ENCODE measurements around the gene ADAMTS13.

Gene ADAMTS13

DNA sequence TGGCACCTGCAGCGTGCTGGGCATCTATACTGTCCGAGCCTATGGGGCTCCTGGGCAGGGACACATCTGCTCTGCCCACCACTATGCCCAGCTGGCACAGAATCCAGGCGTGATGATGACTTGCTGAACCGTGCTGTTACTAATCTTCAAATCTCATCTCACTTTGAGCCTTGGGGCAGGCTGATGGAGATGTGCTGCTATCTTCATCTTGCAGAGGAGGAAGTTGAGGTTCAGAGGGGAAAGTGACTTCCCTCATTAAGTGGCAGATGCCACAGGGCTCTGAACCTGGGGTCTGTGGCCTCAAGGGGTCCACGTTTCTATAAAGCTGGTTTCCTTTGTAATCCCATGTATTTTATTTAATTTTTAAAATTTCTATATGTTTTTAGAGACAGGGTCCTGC, 52.0 kb downstream of the ADAMTS13 start:
- Histone ChIP-seq H3K4me1 (ENCODE audit: low read depth, poor library complexity, severe bottlenecking) (no peaks in the 10 kb centered on the region), H3K36me3 (ENCODE audit: insufficient read depth) (no peaks in the 10 kb centered on the region), H4K20me1 (ENCODE audit: insufficient read depth) (no peaks in the 10 kb centered on the region), H2AFZ (ENCODE audit: low read depth) (no peak overlapping the region), H3K9ac (no peak overlapping the region), H3K79me2 (ENCODE audit: insufficient read depth, low read depth) (no peaks in the 10 kb centered on the region), H3K4me3 (IDR thresholded peaks at IDR 0.05; ENCODE audit: insufficient read depth, low read depth, low read length) (no peak overlapping the region), H3K27ac (no peak overlapping the region), H3K4me2 (no peak overlapping the region), H3K27me3 (ENCODE audit: insufficient read depth, low read depth) (peaks cover 55% of the 10 kb centered on the region)
- TF ChIP-seq, protein P1, sequence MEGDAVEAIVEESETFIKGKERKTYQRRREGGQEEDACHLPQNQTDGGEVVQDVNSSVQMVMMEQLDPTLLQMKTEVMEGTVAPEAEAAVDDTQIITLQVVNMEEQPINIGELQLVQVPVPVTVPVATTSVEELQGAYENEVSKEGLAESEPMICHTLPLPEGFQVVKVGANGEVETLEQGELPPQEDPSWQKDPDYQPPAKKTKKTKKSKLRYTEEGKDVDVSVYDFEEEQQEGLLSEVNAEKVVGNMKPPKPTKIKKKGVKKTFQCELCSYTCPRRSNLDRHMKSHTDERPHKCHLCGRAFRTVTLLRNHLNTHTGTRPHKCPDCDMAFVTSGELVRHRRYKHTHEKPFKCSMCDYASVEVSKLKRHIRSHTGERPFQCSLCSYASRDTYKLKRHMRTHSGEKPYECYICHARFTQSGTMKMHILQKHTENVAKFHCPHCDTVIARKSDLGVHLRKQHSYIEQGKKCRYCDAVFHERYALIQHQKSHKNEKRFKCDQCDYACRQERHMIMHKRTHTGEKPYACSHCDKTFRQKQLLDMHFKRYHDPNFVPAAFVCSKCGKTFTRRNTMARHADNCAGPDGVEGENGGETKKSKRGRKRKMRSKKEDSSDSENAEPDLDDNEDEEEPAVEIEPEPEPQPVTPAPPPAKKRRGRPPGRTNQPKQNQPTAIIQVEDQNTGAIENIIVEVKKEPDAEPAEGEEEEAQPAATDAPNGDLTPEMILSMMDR (conservative IDR thresholded peaks at IDR 0.05; ENCODE audit: low read depth, low read length): no peak

DNA sequence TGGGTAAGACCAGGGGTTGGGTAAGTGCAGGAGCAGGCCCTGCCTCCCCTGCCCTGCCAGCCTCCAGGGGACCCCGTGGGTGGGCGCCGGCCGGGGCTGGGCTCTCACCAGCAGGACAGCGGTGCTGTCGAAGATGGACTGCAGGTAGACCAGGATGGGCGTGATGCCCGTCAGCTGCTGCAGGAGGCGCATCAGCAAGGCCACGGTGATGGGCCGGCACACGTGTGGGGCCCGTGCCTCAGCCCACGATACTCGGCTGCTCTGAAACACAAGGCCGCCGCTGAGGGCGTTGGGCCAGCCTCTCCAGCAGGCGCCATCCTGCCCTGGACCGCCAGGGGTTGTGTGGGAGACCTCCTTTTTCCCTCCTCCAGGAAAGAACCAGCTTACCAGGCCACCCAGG, 52.7 kb downstream of the ADAMTS13 start:
- TF ChIP-seq, protein P1 (conservative IDR thresholded peaks at IDR 0.05; ENCODE audit: low read depth, low read length): no peak
- no peak overlapping the region for H3K4me2 ChIP-seq

GRCh38 chr9:133475292-133476012, 53.3 kb downstream of the ADAMTS13 start:
- Histone ChIP-seq H2AFZ (ENCODE audit: low read depth) (no peak overlapping the region), H3K4me1 (ENCODE audit: low read depth, poor library complexity, severe bottlenecking) (no peaks in the 10 kb centered on the region), H3K79me2 (ENCODE audit: insufficient read depth, low read depth) (no peaks in the 10 kb centered on the region), H3K36me3 (ENCODE audit: insufficient read depth) (no peaks in the 10 kb centered on the region), H3K9ac (no peak overlapping the region), H3K4me2 (no peak overlapping the region), H3K4me3 (IDR thresholded peaks at IDR 0.05; ENCODE audit: insufficient read depth, low read depth, low read length) (no peak overlapping the region), H3K27ac (no peak overlapping the region), H3K27me3 (ENCODE audit: insufficient read depth, low read depth) (peaks cover 59% of the 10 kb centered on the region; the same call in 1 of the 2 replicates), H4K20me1 (ENCODE audit: insufficient read depth) (no peaks in the 10 kb centered on the region)
- TF ChIP-seq, protein P1 (conservative IDR thresholded peaks at IDR 0.05; ENCODE audit: low read depth, low read length): no peak

More for the DNA sequence above, 52.7 kb downstream of the ADAMTS13 start:
- H3K4me3 ChIP-seq (IDR thresholded peaks at IDR 0.05; ENCODE audit: insufficient read depth, low read depth, low read length): no peak overlapping the region
- peaks cover 56% of the 10 kb centered on the region; the same call in 1 of the 2 replicates for H3K27me3 ChIP-seq (ENCODE audit: insufficient read depth, low read depth)
- no peaks in the 10 kb centered on the region for H4K20me1 ChIP-seq (ENCODE audit: insufficient read depth)
- no peaks in the 10 kb centered on the region for H3K36me3 ChIP-seq (ENCODE audit: insufficient read depth)
- H3K79me2 ChIP-seq (ENCODE audit: insufficient read depth, low read depth): no peaks in the 10 kb centered on the region
- no peak overlapping the region for H2AFZ ChIP-seq (ENCODE audit: low read depth)
- H3K4me1 ChIP-seq (ENCODE audit: low read depth, poor library complexity, severe bottlenecking): no peaks in the 10 kb centered on the region
- no peak overlapping the region for H3K27ac ChIP-seq
- no peak overlapping the region for H3K9ac ChIP-seq

DNA sequence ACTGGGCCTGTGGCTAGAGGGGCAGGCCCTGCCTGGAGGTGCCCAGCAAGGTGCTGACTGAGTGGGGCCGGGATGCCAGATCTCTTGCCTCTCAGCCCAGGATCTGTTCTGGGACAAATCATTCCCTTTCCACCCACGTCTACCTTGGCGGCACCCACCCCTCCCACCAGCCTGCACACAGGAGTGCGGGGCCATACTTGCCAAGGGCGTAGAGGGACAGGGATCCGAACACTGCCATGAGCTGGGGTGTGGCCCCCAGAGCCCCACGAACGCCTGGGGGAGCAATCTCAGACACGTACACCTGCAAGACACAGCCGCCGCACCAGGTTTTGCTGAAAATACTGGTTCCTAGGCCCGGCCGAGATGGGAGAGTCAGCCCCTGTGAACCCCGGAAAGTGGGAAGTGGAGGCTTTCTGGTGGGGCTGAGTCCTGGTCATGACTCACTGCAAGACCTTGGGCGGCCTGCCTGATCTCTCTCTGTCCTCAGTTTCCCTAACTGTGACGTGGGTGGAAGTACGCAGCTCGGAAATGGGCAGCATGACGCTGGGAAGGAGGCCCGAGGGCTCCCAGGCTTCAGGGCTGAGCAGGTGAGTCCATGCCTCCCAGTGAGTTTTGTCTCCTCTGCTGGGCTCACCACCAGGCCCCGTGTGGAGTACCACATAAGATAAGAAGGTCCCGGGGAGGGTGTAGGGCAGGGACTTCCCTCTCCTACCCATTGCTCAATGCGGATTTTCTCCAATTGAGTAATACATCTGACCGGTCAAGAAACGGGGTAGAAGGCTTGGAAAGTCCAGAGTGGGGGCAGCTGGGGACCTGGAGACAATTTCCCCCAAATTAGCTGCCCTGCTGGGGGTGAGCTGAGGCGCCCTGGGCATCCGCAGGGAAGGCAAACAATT, 54.1 kb downstream of the ADAMTS13 start:
- Histone ChIP-seq H3K4me3 (IDR thresholded peaks at IDR 0.05; ENCODE audit: insufficient read depth, low read depth, low read length) (no peak overlapping the region), H3K36me3 (ENCODE audit: insufficient read depth) (no peaks in the 10 kb centered on the region), H3K4me1 (ENCODE audit: low read depth, poor library complexity, severe bottlenecking) (no peaks in the 10 kb centered on the region), H2AFZ (ENCODE audit: low read depth) (no peak overlapping the region), H3K27me3 (ENCODE audit: insufficient read depth, low read depth) (peaks cover 62% of the 10 kb centered on the region; the same call in 1 of the 2 replicates), H3K27ac (no peak overlapping the region), H4K20me1 (ENCODE audit: insufficient read depth) (no peaks in the 10 kb centered on the region), H3K79me2 (ENCODE audit: insufficient read depth, low read depth) (no peaks in the 10 kb centered on the region), H3K4me2 (no peak overlapping the region), H3K9ac (no peak overlapping the region)
- TF ChIP-seq, protein P1 (conservative IDR thresholded peaks at IDR 0.05; ENCODE audit: low read depth, low read length): no peak
